ENCODE results near the gene PPP2R2B.

- no peak for TF ChIP-seq CTCF (IDR thresholded peaks at IDR 0.05; ENCODE audit: extremely low read depth in 1 of 2, insufficient read depth in 1 of 2, low read depth in 1 of 2, low read length in 2 of 2)
- no peak for TF ChIP-seq POLR2AphosphoS5 (IDR thresholded peaks at IDR 0.05; ENCODE audit: insufficient read depth, low read depth, low read length)
- TF ChIP-seq EZH2 (IDR thresholded peaks at IDR 0.05; ENCODE audit: borderline replicate concordance, low read depth, low read length, severe bottlenecking): no peak
Observed at GRCh38 chr5:146827901-146828300, 50.7 kb downstream of the PPP2R2B start.
